ENCODE data around the gene CYB5R3. TPM values are rescaled to one million over a fixed set of nuclear protein-coding genes. Genes with fewer than 3 reads are reported as not detected.
A peak's percentile ranks its signal among the peaks of the same experiment; 100 is the strongest.

The CYB5R3 gene
- total RNA-seq, 1 experiment from 2014 or later, result 85.4 TPM

- ChIA-PET CTCF (interaction anchor here (1.1 to 1.4 kb wide), 3 partner anchors 21 to 62 kb away, joined by 3 to 4 read pairs (median 4); partner anchors contain the start of gene CYB5R3), POLR2A (no interaction called here)
- Mint-ChIP-seq H3K27me3 (ENCODE audit: low read depth) (no peaks in the 10 kb centered on the region), H3K36me3 (peaks cover 1% of the 10 kb centered on the region; the same call in 1 of the 2 replicates), H3K4me3 (no peak overlapping the region), H3K4me1 (peaks cover 14% of the 10 kb centered on the region), H3K27ac (0 out of 2 replicates have a peak overlapping the region, but pooled peaks have one; percentile 46), H3K9me3 (peaks cover 10% of the 10 kb centered on the region)
- DNase-seq (ENCODE audit: low spot score) (no peak), ATAC-seq (no peak)
- TF ChIP-seq, protein P1, sequence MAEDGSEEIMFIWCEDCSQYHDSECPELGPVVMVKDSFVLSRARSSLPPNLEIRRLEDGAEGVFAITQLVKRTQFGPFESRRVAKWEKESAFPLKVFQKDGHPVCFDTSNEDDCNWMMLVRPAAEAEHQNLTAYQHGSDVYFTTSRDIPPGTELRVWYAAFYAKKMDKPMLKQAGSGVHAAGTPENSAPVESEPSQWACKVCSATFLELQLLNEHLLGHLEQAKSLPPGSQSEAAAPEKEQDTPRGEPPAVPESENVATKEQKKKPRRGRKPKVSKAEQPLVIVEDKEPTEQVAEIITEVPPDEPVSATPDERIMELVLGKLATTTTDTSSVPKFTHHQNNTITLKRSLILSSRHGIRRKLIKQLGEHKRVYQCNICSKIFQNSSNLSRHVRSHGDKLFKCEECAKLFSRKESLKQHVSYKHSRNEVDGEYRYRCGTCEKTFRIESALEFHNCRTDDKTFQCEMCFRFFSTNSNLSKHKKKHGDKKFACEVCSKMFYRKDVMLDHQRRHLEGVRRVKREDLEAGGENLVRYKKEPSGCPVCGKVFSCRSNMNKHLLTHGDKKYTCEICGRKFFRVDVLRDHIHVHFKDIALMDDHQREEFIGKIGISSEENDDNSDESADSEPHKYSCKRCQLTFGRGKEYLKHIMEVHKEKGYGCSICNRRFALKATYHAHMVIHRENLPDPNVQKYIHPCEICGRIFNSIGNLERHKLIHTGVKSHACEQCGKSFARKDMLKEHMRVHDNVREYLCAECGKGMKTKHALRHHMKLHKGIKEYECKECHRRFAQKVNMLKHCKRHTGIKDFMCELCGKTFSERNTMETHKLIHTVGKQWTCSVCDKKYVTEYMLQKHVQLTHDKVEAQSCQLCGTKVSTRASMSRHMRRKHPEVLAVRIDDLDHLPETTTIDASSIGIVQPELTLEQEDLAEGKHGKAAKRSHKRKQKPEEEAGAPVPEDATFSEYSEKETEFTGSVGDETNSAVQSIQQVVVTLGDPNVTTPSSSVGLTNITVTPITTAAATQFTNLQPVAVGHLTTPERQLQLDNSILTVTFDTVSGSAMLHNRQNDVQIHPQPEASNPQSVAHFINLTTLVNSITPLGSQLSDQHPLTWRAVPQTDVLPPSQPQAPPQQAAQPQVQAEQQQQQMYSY (CRISPR knock-in tag; IDR thresholded peaks at IDR 0.05), result no peak
Observed at GRCh38 chr22:42683578-42684283, 34.5 kb upstream of the CYB5R3 start.

GRCh38 chr22:42682113-42682851 lies 33.1 kb upstream of the CYB5R3 start:
- POLR2A ChIA-PET, result no interaction called here
- no peak overlapping the region for H3K27ac Mint-ChIP-seq
- no peak for DNase-seq (ENCODE audit: low spot score)
- peaks cover 7% of the 10 kb centered on the region; the same call in 1 of the 2 replicates for H3K4me1 Mint-ChIP-seq
- ATAC-seq, result no peak
- CTCF ChIA-PET, result interaction anchor here (0.6 to 1.4 kb wide), 4 partner anchors 19 to 1868 kb away, joined by 3 to 4 read pairs (median 4); partner anchors contain the start of gene CYB5R3
- 0 out of 2 replicates have a peak, but pooled peaks cover 6% of the 10 kb centered on the region for H3K27me3 Mint-ChIP-seq (ENCODE audit: low read depth)
- no peak for TF ChIP-seq FOXK1 (CRISPR knock-in tag; IDR thresholded peaks at IDR 0.05)
- TF ChIP-seq, protein P2, sequence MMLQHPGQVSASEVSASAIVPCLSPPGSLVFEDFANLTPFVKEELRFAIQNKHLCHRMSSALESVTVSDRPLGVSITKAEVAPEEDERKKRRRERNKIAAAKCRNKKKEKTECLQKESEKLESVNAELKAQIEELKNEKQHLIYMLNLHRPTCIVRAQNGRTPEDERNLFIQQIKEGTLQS (CRISPR knock-in tag; conservative IDR thresholded peaks at IDR 0.05), result no peak
- no peak for TF ChIP-seq ZNF396 (CRISPR knock-in tag; IDR thresholded peaks at IDR 0.05; ENCODE audit: borderline replicate concordance)
- TF ChIP-seq SP1 (CRISPR knock-in tag; conservative IDR thresholded peaks at IDR 0.05), result no peak
- TF ChIP-seq ZNF219 (CRISPR knock-in tag; IDR thresholded peaks at IDR 0.05; ENCODE audit: borderline replicate concordance), result no peak
- no peak for TF ChIP-seq ZNF121 (CRISPR knock-in tag; IDR thresholded peaks at IDR 0.05)
- peaks cover 21% of the 10 kb centered on the region for H3K9me3 Mint-ChIP-seq
- peaks cover 10% of the 10 kb centered on the region for H3K36me3 Mint-ChIP-seq
- H3K4me3 Mint-ChIP-seq, result no peak overlapping the region

- CTCF ChIA-PET, result no interaction called here
Observed at GRCh38 chr22:42680648-42681047, 31.5 kb upstream of the CYB5R3 start.

More at GRCh38 chr22:42680648-42681047, 31.5 kb upstream of the CYB5R3 start:
- TF ChIP-seq, protein P3, sequence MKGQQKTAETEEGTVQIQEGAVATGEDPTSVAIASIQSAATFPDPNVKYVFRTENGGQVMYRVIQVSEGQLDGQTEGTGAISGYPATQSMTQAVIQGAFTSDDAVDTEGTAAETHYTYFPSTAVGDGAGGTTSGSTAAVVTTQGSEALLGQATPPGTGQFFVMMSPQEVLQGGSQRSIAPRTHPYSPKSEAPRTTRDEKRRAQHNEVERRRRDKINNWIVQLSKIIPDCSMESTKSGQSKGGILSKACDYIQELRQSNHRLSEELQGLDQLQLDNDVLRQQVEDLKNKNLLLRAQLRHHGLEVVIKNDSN (CRISPR knock-in tag; IDR thresholded peaks at IDR 0.05), result no peak
- TF ChIP-seq ZNF232 (CRISPR knock-in tag; IDR thresholded peaks at IDR 0.05) (no peak), ZBTB21 (CRISPR knock-in tag; IDR thresholded peaks at IDR 0.05; ENCODE audit: borderline replicate concordance) (no peak), CBFB (CRISPR knock-in tag; IDR thresholded peaks at IDR 0.05; ENCODE audit: low read depth) (no peak), TCF7 (CRISPR knock-in tag; IDR thresholded peaks at IDR 0.05; ENCODE audit: low read depth) (no peak), ZBTB43 (CRISPR knock-in tag; IDR thresholded peaks at IDR 0.05) (no peak), JAZF1 (CRISPR knock-in tag; IDR thresholded peaks at IDR 0.05) (no peak), CREM (CRISPR knock-in tag; IDR thresholded peaks at IDR 0.05) (no peak), CDX4 (CRISPR knock-in tag; IDR thresholded peaks at IDR 0.05; ENCODE audit: borderline replicate concordance) (no peak), SP1 (CRISPR knock-in tag; conservative IDR thresholded peaks at IDR 0.05) (no peak), CREB1 (CRISPR knock-in tag; IDR thresholded peaks at IDR 0.05) (no peak), FOXP1 (CRISPR knock-in tag; IDR thresholded peaks at IDR 0.05; ENCODE audit: borderline replicate concordance) (no peak), OVOL2 (CRISPR knock-in tag; IDR thresholded peaks at IDR 0.05; ENCODE audit: borderline replicate concordance) (no peak), ETV6 (CRISPR knock-in tag; IDR thresholded peaks at IDR 0.05) (no peak)
- TF ChIP-seq, protein P4, sequence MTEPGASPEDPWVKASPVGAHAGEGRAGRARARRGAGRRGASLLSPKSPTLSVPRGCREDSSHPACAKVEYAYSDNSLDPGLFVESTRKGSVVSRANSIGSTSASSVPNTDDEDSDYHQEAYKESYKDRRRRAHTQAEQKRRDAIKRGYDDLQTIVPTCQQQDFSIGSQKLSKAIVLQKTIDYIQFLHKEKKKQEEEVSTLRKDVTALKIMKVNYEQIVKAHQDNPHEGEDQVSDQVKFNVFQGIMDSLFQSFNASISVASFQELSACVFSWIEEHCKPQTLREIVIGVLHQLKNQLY (CRISPR knock-in tag; IDR thresholded peaks at IDR 0.05), result no peak
- Mint-ChIP-seq H3K27ac (no peak overlapping the region), H3K4me1 (no peaks in the 10 kb centered on the region), H3K27me3 (ENCODE audit: low read depth) (0 out of 2 replicates have a peak, but pooled peaks cover 6% of the 10 kb centered on the region), H3K9me3 (peaks cover 21% of the 10 kb centered on the region), H3K36me3 (peaks cover 10% of the 10 kb centered on the region), H3K4me3 (no peak overlapping the region)
- POLR2A ChIA-PET, result interaction anchor here (0.6 kb wide), 1 partner anchor 40 kb away, joined by 4 read pairs; the partner anchor contains the start of gene A4GALT
- ATAC-seq, result no peak
- no peak for DNase-seq (ENCODE audit: low spot score)

Measured in WTC11 (cell line).